Measurements from ENCODE around the gene POLR1D. TPM values are rescaled to one million over a fixed set of nuclear protein-coding genes. Genes with fewer than 3 reads are reported as not detected.
"Not testable (repeated sequence)": the region's sequence is repeated elsewhere in the genome, so short reads cannot be mapped to it uniquely, and the experiment has no call there.

Gene POLR1D
- total RNA-seq, 2 experiments from 2014 or later = 191 to 198 TPM

- ChIA-PET CTCF (no interaction called here), POLR2A (interaction anchor here (0.6 to 2.5 kb wide), 6 partner anchors 9 to 37 kb away, joined by 3 to 16 read pairs (median 4); no protein-coding TSS in a partner anchor)
- Mint-ChIP-seq H3K4me3 (peak overlapping the region; percentile 86), H3K36me3 (ENCODE audit: low read depth) (peaks cover 50% of the 10 kb centered on the region), H3K27me3 (no peaks in the 10 kb centered on the region), H3K27ac (no peak overlapping the region), H3K9me3 (no peaks in the 10 kb centered on the region), H3K4me1 (ENCODE audit: low read depth) (peaks cover 64% of the 10 kb centered on the region)
- no peak for TF ChIP-seq CTCF (IDR thresholded peaks at IDR 0.05)
- ATAC-seq (no peak), DNase-seq (no peak)
- intact Hi-C loops (cut with micrococcal nuclease) = loop anchor here (10.0 kb wide), 2 partner anchors 168 to 198 kb away; partner anchors contain the start of genes GTF3A and MTIF3
Observed at GRCh38 chr13:27622881-27623280, 1.2 kb downstream of the POLR1D start.

DNA sequence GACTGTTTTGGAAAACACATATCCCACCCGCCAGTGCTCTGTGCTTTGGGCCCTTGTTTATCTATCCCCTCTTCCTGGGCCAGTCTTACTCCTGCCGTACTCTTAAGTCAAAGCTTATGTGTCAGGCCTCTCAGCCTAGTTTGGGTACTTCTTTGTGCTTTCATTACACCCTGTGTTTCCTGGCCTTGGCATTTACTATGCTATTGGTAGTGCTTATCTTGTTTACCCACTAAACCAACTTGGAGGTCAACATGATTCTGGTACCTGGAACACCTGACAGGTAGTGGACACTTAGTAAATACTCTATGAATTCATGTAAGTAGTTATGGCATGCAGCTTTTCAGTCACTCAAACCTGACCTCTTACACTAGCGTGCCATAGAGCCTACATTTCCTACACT lies 2.4 kb downstream of the POLR1D start:
- no peaks in the 10 kb centered on the region for H3K9me3 Mint-ChIP-seq
- peaks cover 61% of the 10 kb centered on the region for H3K4me1 Mint-ChIP-seq (ENCODE audit: low read depth)
- ChIA-PET CTCF (no interaction called here), POLR2A (interaction anchor here (1.0 kb wide), 1 partner anchor 15 kb away, joined by 4 read pairs; no protein-coding TSS in a partner anchor)
- H3K27ac Mint-ChIP-seq = peak overlapping the region; percentile 4
- ATAC-seq (no peak), DNase-seq (no peak)
- TF ChIP-seq CTCF (IDR thresholded peaks at IDR 0.05) = no peak
- H3K4me3 Mint-ChIP-seq = no peak overlapping the region
- intact Hi-C loops (cut with micrococcal nuclease) = loop anchor here (10.0 kb wide), 2 partner anchors 169 to 199 kb away; partner anchors contain the start of genes GTF3A and MTIF3
- H3K36me3 Mint-ChIP-seq (ENCODE audit: low read depth) = peaks cover 60% of the 10 kb centered on the region
- no peaks in the 10 kb centered on the region for H3K27me3 Mint-ChIP-seq

GRCh38 chr13:27625839-27626238 lies 4.1 kb downstream of the POLR1D start:
- peaks cover 63% of the 10 kb centered on the region for H3K4me1 Mint-ChIP-seq (ENCODE audit: low read depth)
- H3K36me3 Mint-ChIP-seq (ENCODE audit: low read depth) = peaks cover 67% of the 10 kb centered on the region
- H3K27ac Mint-ChIP-seq = no peak overlapping the region

GRCh38 chr13:27627380-27627779 lies 5.7 kb downstream of the POLR1D start:
- H3K4me3 Mint-ChIP-seq = no peak overlapping the region
- no peak for ATAC-seq
- H3K27me3 Mint-ChIP-seq = no peaks in the 10 kb centered on the region
- peaks cover 81% of the 10 kb centered on the region for H3K36me3 Mint-ChIP-seq (ENCODE audit: low read depth)
- H3K4me1 Mint-ChIP-seq (ENCODE audit: low read depth) = peaks cover 74% of the 10 kb centered on the region
- TF ChIP-seq CTCF (IDR thresholded peaks at IDR 0.05) = no peak
- no peak for DNase-seq
- CTCF ChIA-PET = no interaction called here
- no peaks in the 10 kb centered on the region for H3K9me3 Mint-ChIP-seq
- intact Hi-C loops (cut with micrococcal nuclease) = loop anchor here (10.0 kb wide), 2 partner anchors 173 to 203 kb away; partner anchors contain the start of genes GTF3A and MTIF3
- POLR2A ChIA-PET = no interaction called here
- no peak overlapping the region for H3K27ac Mint-ChIP-seq

More at GRCh38 chr13:27625839-27626238, 4.1 kb downstream of the POLR1D start:
- ATAC-seq = no peak
- H3K9me3 Mint-ChIP-seq = no peaks in the 10 kb centered on the region
- intact Hi-C loops (cut with micrococcal nuclease) = loop anchor here (10.0 kb wide), 2 partner anchors 171 to 201 kb away; partner anchors contain the start of genes GTF3A and MTIF3
- ChIA-PET CTCF (interaction anchor here (1.1 kb wide), 1 partner anchor 201 kb away, joined by 3 read pairs; no protein-coding TSS in a partner anchor), POLR2A (no interaction called here)
- no peaks in the 10 kb centered on the region for H3K27me3 Mint-ChIP-seq
- DNase-seq = no peak
- no peak overlapping the region for H3K4me3 Mint-ChIP-seq
- TF ChIP-seq CTCF (IDR thresholded peaks at IDR 0.05) = no peak

DNA sequence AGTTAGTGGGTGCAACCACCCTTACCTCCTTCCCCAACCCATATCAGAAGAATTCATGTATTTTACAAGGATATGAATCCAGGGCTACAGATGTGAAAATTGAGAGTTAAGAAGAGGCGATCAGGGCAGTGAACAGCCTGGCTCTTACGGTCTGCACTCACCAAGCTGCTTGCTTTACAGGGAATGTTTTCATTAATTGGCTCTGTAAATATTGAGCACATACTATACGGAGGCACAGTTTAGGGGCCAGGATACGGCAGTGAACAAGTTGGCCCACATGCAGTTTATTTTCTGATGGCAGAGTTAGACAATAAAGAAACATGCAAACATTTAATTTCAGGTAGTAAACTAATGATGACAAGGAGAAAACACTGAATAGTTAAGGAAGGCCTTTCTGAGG lies 6.4 kb downstream of the POLR1D start:
- Mint-ChIP-seq H3K4me3 (no peak overlapping the region), H3K36me3 (ENCODE audit: low read depth) (peaks cover 81% of the 10 kb centered on the region), H3K27me3 (no peaks in the 10 kb centered on the region), H3K4me1 (ENCODE audit: low read depth) (peaks cover 70% of the 10 kb centered on the region), H3K9me3 (no peaks in the 10 kb centered on the region), H3K27ac (no peak overlapping the region)
- TF ChIP-seq CTCF (IDR thresholded peaks at IDR 0.05) = no peak
- POLR2A ChIA-PET = interaction anchor here (0.7 kb wide), 1 partner anchor 12 kb away, joined by 3 read pairs; no protein-coding TSS in a partner anchor
- intact Hi-C loops (cut with micrococcal nuclease) = loop anchor here (10.0 kb wide), 2 partner anchors 173 to 203 kb away; partner anchors contain the start of genes GTF3A and MTIF3
- DNase-seq = no peak
- CTCF ChIA-PET = interaction anchor here (0.7 kb wide), 1 partner anchor 242 kb away, joined by 3 read pairs; no protein-coding TSS in a partner anchor
- no peak for ATAC-seq

- H3K9me3 Mint-ChIP-seq, ATAC-seq: not testable (repeated sequence)
- intact Hi-C loops (cut with micrococcal nuclease) = loop anchor here (10.0 kb wide), 2 partner anchors 174 to 204 kb away; partner anchors contain the start of genes GTF3A and MTIF3
Observed at GRCh38 chr13:27628766-27629165, 7.1 kb downstream of the POLR1D start.

More at GRCh38 chr13:27628766-27629165, 7.1 kb downstream of the POLR1D start:
- POLR2A ChIA-PET, DNase-seq, CTCF ChIA-PET, H3K27me3 Mint-ChIP-seq, H3K27ac Mint-ChIP-seq, H3K4me3 Mint-ChIP-seq: not testable (repeated sequence)
- H3K4me1 Mint-ChIP-seq (ENCODE audit: low read depth) = peaks cover 63% of the 10 kb centered on the region
- H3K36me3 Mint-ChIP-seq (ENCODE audit: low read depth) = peaks cover 74% of the 10 kb centered on the region

All from activated CD8-positive, alpha-beta T cell treated with anti-CD3 and anti-CD28 coated beads for 36 hours (primary cell).